SK-N-SH (cell line): Measurements from ENCODE around the gene IL18RAP. TPM values are rescaled to one million over a fixed set of nuclear protein-coding genes. Genes with fewer than 3 reads are reported as not detected.

Source experiments
- CTCF ChIA-PET: fragments of 300-600, 350-600 bp; formaldehyde crosslinking; extraction: SDS; loops from one replicate; lab custom pipeline; 2021; lab: Yijun Ruan, JAX
- POLR2A ChIA-PET: fragments of 350-600 bp; sonication (Branson Sonifier 250); formaldehyde crosslinking; extraction: SDS; loops from one replicate; lab custom pipeline; 2020; ENCODE audit warnings: antibody characterized with exemption, inconsistent platforms; lab: Yijun Ruan, JAX
- DNase-seq: peaks from one replicate; pipeline ENCODE4 v3.0.0; 2012
- H2AFZ ChIP-seq: fragments of 200-600 bp; sonication (generic); 2 replicates; pipeline ENCODE4 v1.8.1; 2016; ENCODE audit warnings: antibody characterized with exemption, mild to moderate bottlenecking, low read depth
- H3F3A ChIP-seq: fragments of 200-600 bp; sonication (generic); replicated peaks from 2 replicates; pipeline ENCODE3; 2016; ENCODE audit warnings: antibody characterized with exemption, mild to moderate bottlenecking; ENCODE audit not compliant: insufficient read depth
- H3K27ac ChIP-seq, 2 experiments: fragments of 200-500 bp in 1 of 2; fragments of 200-600 bp in 1 of 2; sonication (Bioruptor generic) in 1 of 2; sonication (generic), shearing (Covaris generic) in 1 of 2; 2 replicates each; pipeline versions ENCODE4 v1.5.1 to v1.6.1; 2014 to 2016; ENCODE audit warnings: low read depth in 2 of 2, inconsistent platforms in 1 of 2, low read length in 1 of 2, mild to moderate bottlenecking in 1 of 2, mixed read lengths in 1 of 2
- H3K27me3 ChIP-seq: fragments of 200-600 bp; sonication (generic), shearing (Covaris generic); 2 replicates; pipeline ENCODE4 v1.6.1; 2016; ENCODE audit warnings: mixed run types; ENCODE audit not compliant: insufficient read depth
- H3K36me3 ChIP-seq, 2 experiments: fragments of 200-500 bp in 1 of 2; fragments of 200-600 bp in 1 of 2; sonication (Bioruptor generic) in 1 of 2; sonication (generic) in 1 of 2; replicated peaks in 1 of 2; 2 replicates each; pipeline versions ENCODE3 to v1.5.1; 2014 to 2016; ENCODE audit warnings: low read length in 1 of 2, mild to moderate bottlenecking in 1 of 2; ENCODE audit not compliant: insufficient read depth in 2 of 2, control insufficient read depth in 1 of 2
- H3K4me1 ChIP-seq, 2 experiments: fragments of 200-500 bp in 1 of 2; fragments of 200-600 bp in 1 of 2; sonication (Bioruptor generic) in 1 of 2; sonication (generic), shearing (Covaris generic) in 1 of 2; 2 replicates each; pipeline versions ENCODE4 v1.5.1 to v1.6.1; 2014 to 2016; ENCODE audit warnings: low read depth in 1 of 2, low read length in 1 of 2, mixed run types in 1 of 2; ENCODE audit not compliant: insufficient read depth in 2 of 2, control insufficient read depth in 1 of 2
- H3K4me2 ChIP-seq: fragments of 200-600 bp; sonication (generic), shearing (Covaris generic); 2 replicates; pipeline ENCODE4 v1.6.1; 2017; ENCODE audit warnings: mixed run types
- H3K4me3 ChIP-seq, 2 experiments: fragments of 200-500 bp in 1 of 2; fragments of 200-600 bp in 1 of 2; sonication (Bioruptor generic) in 1 of 2; sonication (generic), shearing (Covaris generic) in 1 of 2; 2 replicates each; pipeline versions ENCODE4 v1.5.1 to v1.8.1; 2014 to 2016; ENCODE audit warnings: low read depth in 2 of 2, inconsistent platforms in 1 of 2, low read length in 1 of 2, mild to moderate bottlenecking in 1 of 2, mixed read lengths in 1 of 2, moderate library complexity in 1 of 2
- H3K79me2 ChIP-seq: fragments of 200-600 bp; sonication (generic); 2 replicates; pipeline ENCODE4 v1.8.1; 2017; ENCODE audit warnings: mild to moderate bottlenecking; ENCODE audit not compliant: insufficient read depth
- H3K9ac ChIP-seq: fragments of 200-600 bp; sonication (generic); 2 replicates; pipeline ENCODE4 v1.6.1; 2017; ENCODE audit warnings: mixed run types
- H3K9me2 ChIP-seq: fragments of 200-600 bp; sonication (generic); 2 replicates; pipeline ENCODE4 v1.6.1; 2017; ENCODE audit warnings: mixed run types
- H3K9me3 ChIP-seq: fragments of 200-600 bp; sonication (generic); 2 replicates; pipeline ENCODE4 v1.6.1; 2017; ENCODE audit warnings: mixed run types, mild to moderate bottlenecking, moderate library complexity
- H4K20me1 ChIP-seq: fragments of 200-600 bp; sonication (generic); 2 replicates; pipeline ENCODE4 v1.6.1; 2017; ENCODE audit warnings: mild to moderate bottlenecking, mixed run types; ENCODE audit not compliant: insufficient read depth
- CTCF ChIP-seq: fragments of 200-600 bp; sonication (generic); IDR thresholded peaks from 2 replicates; pipeline ENCODE4 v1.6.1; 2017; ENCODE audit warnings: antibody characterized with exemption, mild to moderate bottlenecking, moderate library complexity
- EP300 ChIP-seq, 2 experiments: IDR thresholded peaks; 2 replicates each; pipeline versions ENCODE4 v1.4.0 to v1.6.1; 2012; ENCODE audit warnings: borderline replicate concordance in 1 of 2, low read depth in 1 of 2, low read length in 1 of 2
- EZH2phosphoT487 ChIP-seq: fragments of 200-600 bp; sonication (generic); IDR thresholded peaks from 2 replicates; pipeline ENCODE4 v1.6.1; 2017; ENCODE audit warnings: low read depth, mixed run types, mild to moderate bottlenecking, antibody characterized with exemption, moderate library complexity, borderline replicate concordance
- FOSL2 ChIP-seq: IDR thresholded peaks from 2 replicates; pipeline ENCODE4 v1.4.0; 2012; ENCODE audit warnings: low read depth, mild to moderate bottlenecking, moderate library complexity, borderline replicate concordance
- FOXJ3 ChIP-seq: sonication (generic); formaldehyde crosslinking; IDR thresholded peaks from 2 replicates; pipeline ENCODE4 v1.5.1; 2020; ENCODE audit warnings: mild to moderate bottlenecking, missing genetic modification reagents
- FOXM1 ChIP-seq: IDR thresholded peaks from 2 replicates; pipeline ENCODE4 v1.4.0; 2012; ENCODE audit warnings: low read depth, mild to moderate bottlenecking
- GATA2 ChIP-seq: sonication (generic); formaldehyde crosslinking; IDR thresholded peaks from 2 replicates; pipeline ENCODE4 v1.5.0; 2020; ENCODE audit warnings: mild to moderate bottlenecking, missing genetic modification reagents
- NRF1 ChIP-seq: IDR thresholded peaks from 2 replicates; pipeline ENCODE4 v1.6.1; 2012; ENCODE audit warnings: low read depth, mild to moderate bottlenecking, low read length
- RAD21 ChIP-seq: IDR thresholded peaks from 2 replicates; pipeline ENCODE4 v1.6.1; 2012; ENCODE audit warnings: mild to moderate bottlenecking, low read length
- REST ChIP-seq: IDR thresholded peaks from 2 replicates; pipeline ENCODE4 v1.6.1; 2012; ENCODE audit warnings: mild to moderate bottlenecking, low read depth, low read length, moderate library complexity
- RFX5 ChIP-seq: IDR thresholded peaks from 2 replicates; pipeline ENCODE4 v1.6.1; 2012; ENCODE audit warnings: mild to moderate bottlenecking, improper control_type of control experiment, low read length
- RXRA ChIP-seq: IDR thresholded peaks from 2 replicates; pipeline ENCODE4 v1.4.0; 2012; ENCODE audit warnings: low read depth, mild to moderate bottlenecking, borderline replicate concordance
- SIN3A ChIP-seq: IDR thresholded peaks from 2 replicates; pipeline ENCODE4 v1.6.1; 2012; ENCODE audit warnings: low read depth, mild to moderate bottlenecking, low read length, moderate library complexity, borderline replicate concordance
- SMC3 ChIP-seq: IDR thresholded peaks from 2 replicates; pipeline ENCODE4 v1.6.1; 2012; ENCODE audit warnings: low read depth, low read length, improper control_type of control experiment
- TCF12 ChIP-seq: IDR thresholded peaks from 2 replicates; pipeline ENCODE4 v1.4.0; 2012
- YY1 ChIP-seq: IDR thresholded peaks from 2 replicates; pipeline ENCODE4 v1.4.0; 2012; ENCODE audit warnings: low read depth, mild to moderate bottlenecking
- ZBTB33 ChIP-seq: IDR thresholded peaks from 2 replicates; pipeline ENCODE4 v1.4.0; 2012; ENCODE audit warnings: low read depth, borderline replicate concordance
- WGBS: methylation state at CpG from one replicate; pipeline ENCODE4 v1.1.6; 2017; ENCODE audit warnings: low lambda C conversion rate; 5-methylcytosine and 5-hydroxymethylcytosine counted together
- polyA plus RNA-seq, 3 experiments: library from polyadenylated mRNA; depleted of rRNA; stranded (reverse); fragments of >200 nt; gene quantifications; 2 replicates each; pipeline ENCODE4 v1.2.3, GENCODE V29; 2012

Gene IL18RAP
- polyA plus RNA-seq, 1 of the 3 experiments (the other 2 are of a cell fraction) = not detected

- POLR2A ChIA-PET = no interaction called here
- no peak for DNase-seq
- 22% methylated on average over 3 of the region's 3 CpGs for WGBS
These were observed 50.7 kb downstream of the IL18RAP start for GRCh38 chr2:102473631-102474030.

More at GRCh38 chr2:102473631-102474030, 50.7 kb downstream of the IL18RAP start:
- Histone ChIP-seq H4K20me1 (no peaks in the 10 kb centered on the region), H3F3A (no peaks in the 10 kb centered on the region), H3K9ac (no peak overlapping the region), H3K9me3 (peaks cover 9% of the 10 kb centered on the region), H3K4me1 (no peaks in the 10 kb centered on the region), H2AFZ (peak overlapping the region; percentile 9; the same call in 1 of the 2 replicates), H3K27me3 (no peaks in the 10 kb centered on the region)
- CTCF ChIA-PET = interaction anchor here (0.7 to 3.4 kb wide), 20 partner anchors 10 to 311 kb away, joined by 3 to 26 read pairs (median 5); no protein-coding TSS in a partner anchor
- TF ChIP-seq FOXJ3 (CRISPR knock-in tag) (no peak), RXRA (no peak), FOXM1 (no peak), FOSL2 (no peak), EZH2phosphoT487 (no peak), SIN3A (no peak), RFX5 (no peak), CTCF (no peak), YY1 (no peak), TCF12 (no peak), NRF1 (no peak), RAD21 (no peak), REST (no peak), EP300 (IDR thresholded peaks at IDR 0.05; ENCODE audit: borderline replicate concordance in 1 of 2, low read depth in 1 of 2, low read length in 1 of 2) (no peak), ZBTB33 (no peak), GATA2 (CRISPR knock-in tag) (no peak), SMC3 (no peak)
- TF ChIP-seq, all 33 proteins: peak for 0
- H3K79me2 ChIP-seq = no peaks in the 10 kb centered on the region
- no peak overlapping the region for H3K4me3 ChIP-seq
- no peaks in the 10 kb centered on the region for H3K36me3 ChIP-seq
- no peak overlapping the region for H3K4me2 ChIP-seq
- no peak overlapping the region for H3K27ac ChIP-seq
- no peaks in the 10 kb centered on the region for H3K9me2 ChIP-seq
